NCI-H510A (cell line): Measurements from ENCODE around the gene CACHD1.
A peak's percentile ranks its signal among the peaks of the same experiment; 100 is the strongest.
"Not testable (repeated sequence)": the region's sequence is repeated elsewhere in the genome, so short reads cannot be mapped to it uniquely, and the experiment has no call there.

ENCODE experiments used
- DNase-seq: peaks from one replicate; lab custom pipeline; 2025; lab: John Stamatoyannopoulos, UW

Gene CACHD1

DNA sequence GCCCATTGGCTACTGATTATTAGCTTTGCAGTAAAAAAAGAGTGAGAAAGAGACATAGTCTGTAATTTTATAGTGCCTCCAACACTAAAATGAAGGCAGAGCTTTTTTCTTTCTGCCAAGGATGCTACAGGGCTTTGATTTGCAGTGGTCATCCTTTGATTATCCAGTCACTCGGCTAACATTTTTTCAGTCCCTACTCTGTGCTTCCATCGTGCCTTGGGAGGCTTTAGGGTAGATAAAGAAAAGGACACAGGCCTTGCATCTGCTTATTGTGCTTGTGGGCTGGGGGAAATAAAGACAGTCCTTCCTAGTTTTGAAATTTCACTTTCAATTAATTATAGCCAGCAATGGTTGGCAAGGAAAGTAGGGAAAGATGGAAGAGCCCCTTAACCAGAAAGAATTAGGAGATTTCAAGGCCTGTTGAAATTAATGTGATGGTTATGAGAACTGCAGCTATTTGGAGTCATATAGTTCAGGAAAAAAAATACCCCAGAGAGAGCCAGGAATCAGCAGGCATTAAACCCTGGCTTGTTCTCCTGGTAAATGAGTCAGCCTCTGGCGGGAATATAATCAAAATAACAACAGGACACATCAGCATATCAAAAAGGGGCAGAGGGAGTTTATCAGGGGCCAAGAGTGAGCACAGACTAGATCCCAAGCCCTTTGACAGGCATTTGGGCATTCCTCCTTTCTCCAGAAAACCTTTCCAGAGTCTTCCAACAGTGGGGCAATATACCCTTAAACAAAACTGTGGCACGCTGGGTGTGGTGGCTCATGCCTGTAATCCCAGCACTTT lies 27.4 kb downstream of the CACHD1 start:
- DNase-seq, result no peak

DNA sequence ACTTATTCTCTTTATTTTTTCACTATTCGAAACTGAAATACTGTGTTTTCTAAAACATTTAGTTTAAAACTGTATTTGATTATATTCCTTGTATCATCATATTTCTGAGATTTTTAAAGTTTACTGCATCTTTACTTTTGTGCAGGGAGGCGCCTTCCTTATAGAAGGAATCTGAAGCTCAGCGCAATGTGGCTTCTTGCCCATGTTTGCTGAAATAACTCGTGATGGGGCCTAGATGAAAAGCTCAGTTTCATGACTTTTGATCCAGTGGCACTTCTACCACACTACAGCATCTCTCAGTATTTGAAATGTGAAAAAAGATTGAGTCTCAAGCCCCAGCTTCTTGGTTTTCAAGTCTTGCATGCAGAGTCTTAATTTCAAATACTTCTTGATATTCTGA lies 28.4 kb downstream of the CACHD1 start:
- no peak for DNase-seq

DNA sequence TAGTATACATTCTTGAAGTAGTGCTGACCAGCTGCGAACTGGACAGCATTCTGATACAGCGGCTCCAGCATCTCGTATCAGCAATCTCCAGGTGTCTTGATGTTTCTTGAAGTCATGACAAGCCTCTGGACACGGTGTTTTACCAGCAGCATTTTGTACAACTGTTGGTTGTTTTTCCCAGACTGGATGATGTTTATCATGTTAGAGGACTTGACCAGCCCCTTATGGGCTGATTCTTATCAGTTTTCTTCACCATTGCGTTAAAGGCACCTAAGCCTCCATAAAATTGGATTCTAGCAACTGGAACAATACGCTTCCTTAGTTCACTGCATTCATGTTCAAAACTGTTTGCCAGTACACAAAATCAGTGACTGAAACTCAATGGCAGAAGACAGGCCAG lies 29.1 kb downstream of the CACHD1 start:
- DNase-seq, result no peak

DNA sequence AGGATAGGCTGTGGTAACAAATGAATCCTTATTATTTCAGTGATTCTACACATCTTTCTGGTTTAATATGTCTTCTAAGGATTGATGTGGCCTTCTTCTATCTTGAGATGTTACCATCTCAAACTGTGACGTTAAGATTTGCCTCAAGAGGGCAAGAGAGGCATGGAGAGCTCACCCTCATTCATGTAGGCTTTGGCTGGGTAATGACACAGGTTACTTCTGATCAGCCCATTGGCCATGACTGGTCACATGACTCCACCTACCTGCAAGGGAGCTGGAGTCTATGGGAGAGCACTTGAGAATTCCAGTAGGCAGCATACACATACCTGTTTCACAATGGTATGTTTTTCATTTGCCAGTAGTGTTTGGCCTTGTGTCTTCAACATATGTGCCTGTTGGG lies 30.0 kb downstream of the CACHD1 start:
- DNase-seq, result no peak

DNA sequence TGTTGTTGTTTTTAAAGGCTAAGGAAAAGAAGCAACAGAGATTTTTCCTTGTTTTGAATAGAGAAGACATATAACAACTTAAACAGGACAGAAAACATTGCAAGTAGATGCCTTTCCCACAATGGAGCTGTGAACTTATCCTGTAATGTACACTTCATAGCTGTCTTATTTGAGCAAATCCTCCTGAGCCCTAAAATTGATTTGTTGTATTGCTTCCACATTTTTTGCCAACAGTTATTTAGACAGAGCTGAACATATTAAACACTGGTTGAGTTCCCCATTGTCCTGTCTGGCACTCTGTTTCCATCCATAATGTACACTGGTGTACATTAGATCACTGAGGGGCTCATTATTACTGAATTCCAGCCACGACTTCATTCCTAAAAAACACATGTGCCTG lies 32.2 kb downstream of the CACHD1 start:
- DNase-seq, result no peak

DNA sequence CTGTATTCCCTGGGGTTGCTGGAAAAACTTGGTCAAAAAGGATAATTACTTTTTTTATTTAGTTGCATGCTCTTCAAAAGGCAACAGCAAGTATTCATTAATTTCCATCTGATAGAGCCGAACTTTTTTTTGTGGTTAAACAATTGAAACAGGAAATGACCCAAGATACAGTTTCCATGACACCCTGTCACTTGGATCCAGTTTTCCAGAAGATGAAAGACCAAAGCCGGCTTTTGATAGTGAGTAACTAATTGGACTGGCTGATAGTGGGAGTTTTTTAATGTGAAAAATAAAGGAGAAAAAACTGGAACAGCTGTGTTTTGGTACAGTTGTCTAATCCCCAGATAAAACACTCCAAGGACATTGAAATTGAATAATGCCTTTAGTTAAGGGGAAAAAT lies 33.0 kb downstream of the CACHD1 start:
- DNase-seq, result no peak

DNA sequence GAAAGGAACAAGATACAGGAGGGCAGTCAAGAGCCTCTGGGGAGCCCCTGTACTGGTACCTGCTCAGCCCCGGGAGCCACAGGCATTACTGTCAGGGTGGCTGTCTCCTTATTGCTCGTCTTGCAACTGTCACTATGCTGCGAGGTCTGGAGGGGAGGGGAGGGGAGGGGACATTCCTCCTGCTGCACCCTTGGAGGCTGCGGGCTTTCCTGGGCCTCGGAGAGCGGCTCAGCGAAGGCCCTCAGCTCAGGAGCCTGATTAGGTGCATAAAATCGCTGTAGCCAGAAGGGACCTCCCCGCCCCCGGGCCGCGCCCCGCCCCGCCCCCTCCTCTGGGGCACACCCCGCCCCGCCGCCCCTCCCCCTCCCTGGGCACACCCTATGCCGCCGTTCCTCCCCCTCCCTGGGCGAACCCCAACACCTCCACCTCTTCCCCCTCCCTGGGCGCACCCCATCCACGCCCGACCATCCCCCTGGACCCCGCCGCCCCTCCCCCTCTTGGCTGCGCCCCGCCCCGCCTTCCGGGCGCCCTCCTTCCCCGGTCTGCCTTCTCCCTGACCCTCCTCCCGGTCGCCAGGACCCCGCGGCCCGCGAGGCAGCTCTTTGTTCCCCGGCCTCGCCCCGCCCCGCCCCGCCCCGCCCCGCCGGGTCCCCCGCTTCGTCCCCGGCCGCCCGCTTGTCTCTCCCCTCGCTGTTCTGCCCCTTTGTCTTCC lies 35.5 kb downstream of the CACHD1 start:
- DNase-seq, result peak; percentile 38

DNA sequence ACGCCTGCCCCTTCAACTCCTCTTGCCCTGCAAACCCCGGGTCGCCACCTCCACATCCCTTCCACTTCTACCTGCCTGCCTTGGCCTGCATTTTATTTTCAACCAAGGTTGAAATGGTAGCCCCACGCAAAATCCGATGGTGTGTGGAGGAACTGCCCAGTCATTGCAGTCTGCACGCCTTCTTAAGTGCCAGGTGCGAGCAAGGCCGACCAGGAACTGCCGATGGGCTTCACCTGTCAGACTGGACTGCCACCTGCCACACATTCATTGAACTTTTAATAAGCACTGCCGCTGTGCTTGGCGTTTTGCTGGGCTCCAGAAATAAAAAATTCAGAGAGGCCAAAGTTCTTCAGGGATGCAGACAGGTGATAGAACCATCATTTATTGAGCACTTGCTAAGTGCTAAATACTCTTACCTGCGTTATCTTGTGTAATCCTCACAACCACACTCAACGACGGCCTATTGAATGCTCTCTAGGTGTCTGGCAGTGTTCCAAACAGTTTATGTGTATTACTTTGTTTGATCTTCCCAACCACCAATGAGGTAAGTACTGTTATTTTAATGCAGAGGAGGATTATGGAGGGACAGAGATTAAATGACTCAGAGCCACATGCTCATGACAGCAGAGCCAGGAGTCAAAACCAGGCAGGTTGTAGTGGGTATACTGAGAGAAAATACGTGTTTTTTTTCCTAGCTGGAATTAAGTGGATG lies 36.2 kb downstream of the CACHD1 start:
- peak; percentile 94 for DNase-seq

DNA sequence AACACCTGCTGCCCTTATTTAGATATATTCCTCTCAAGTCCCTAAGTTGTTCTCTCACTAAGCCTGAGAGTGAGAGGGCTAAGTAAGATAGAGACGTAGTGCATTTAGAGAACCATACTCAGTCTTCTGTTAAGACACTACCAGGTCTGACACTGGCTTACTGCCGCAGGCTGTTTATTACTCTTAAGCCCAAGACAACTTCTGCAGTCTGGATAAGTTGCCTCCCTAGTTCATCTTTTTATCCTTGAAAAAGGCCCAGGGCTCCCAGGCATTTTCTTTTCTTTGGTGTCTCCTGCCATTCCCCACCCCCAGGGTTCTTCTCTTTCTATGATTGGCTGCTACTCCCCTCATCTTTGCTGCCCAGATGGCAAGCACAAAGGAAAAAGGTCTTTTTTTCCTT lies 38.7 kb downstream of the CACHD1 start:
- no peak for DNase-seq

DNA sequence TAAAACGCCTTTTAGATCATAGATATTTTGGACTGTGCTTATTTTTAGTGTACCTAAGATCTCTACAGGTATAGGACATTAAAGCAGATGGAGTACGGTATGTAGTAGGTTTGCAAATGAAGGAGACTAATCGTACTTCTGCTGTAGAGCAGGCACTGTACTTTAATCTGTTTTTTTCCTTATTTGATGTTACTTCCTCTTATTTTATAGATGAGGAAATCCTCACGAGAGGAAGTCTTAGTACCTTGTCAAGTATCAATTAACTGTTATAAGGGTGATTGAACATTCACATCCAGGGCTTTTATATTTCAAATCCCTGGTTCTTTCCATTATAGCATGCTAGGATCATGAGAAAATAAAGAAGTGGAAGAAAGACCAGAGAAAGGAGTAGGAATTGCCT lies 41.1 kb downstream of the CACHD1 start:
- DNase-seq, result no peak

DNA sequence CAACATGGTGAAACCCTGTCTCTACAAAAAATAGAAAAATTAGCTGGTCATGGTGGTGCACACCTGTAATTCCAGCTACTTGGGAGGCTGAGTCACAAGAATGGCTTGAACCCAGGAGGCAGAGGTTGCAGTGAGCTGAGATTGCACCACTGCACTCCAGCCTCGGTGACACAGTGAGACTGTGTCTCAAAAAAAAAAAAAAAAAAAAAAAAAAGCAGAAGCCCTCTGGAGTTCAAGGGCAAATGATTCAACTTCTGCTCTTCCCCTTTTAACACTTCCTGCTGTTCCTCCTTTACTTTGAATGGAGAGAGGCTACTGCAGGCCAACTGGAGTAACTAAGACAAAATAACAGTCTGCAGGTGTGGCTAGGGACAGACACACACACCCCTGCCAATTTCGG lies 42.3 kb downstream of the CACHD1 start:
- DNase-seq, result not testable (repeated sequence)

DNA sequence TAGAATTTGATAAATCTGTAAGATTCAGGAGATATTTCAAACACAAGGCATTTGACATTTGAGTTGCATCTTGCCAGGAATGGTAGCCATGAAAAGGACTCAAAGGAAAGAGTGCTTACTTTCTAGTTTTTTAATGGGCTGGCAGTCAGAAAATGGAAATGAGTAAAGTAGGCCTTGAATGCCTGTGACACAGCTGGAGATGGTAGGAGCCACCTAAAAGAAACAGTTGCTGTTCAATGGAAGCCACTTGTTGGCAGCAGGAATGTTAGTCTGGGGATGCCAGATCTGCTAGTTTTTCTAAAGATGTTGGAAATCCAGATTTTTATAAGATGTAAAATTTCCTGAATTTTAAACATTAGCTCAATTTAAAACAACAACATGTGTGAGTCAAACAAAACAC lies 43.6 kb downstream of the CACHD1 start:
- DNase-seq, result no peak

DNA sequence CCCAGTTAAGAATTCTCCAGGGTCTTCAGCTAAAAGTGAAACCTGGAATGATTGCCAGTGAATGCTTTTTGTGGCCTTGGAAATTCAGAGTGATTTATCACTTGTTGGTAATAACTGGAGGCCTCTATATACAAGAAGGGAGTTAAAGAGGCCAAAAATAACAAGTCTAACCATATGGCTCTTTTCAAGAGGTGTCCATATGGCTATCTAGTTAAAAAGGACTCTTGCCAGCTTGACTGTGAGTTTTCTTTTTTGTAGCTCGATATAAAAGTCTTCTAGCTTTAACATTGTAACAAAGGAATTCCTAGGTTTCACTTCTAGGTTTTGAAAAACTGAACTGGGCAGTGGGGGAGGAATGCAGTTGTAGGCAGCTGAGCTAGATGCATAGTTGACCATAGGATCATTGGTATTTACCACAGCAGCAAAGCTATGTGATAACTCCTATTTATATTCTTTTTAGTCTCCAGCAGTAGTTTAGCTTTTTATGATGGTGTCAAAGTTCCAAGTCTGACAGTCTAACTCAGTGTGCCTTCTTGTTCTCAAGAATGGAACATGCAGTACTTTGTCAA lies 44.4 kb downstream of the CACHD1 start:
- no peak for DNase-seq

DNA sequence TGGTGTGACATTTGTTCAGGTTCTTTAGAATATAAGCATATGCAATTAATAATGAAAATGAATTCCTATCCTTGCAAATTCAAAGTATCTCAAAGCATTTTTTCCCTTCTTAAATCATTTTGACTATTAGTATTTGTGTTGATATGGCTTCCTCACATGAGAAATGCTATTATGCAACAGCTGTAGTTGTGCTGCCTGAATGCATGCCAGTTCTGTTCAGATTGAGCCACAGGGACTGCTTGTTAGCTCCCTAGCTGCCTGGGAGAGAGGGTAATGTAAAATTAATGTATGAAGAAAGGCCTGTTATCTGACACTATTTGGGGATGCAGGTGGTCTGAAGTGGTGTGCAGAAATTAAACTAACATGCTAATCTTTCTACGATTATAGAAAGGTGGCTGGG lies 45.5 kb downstream of the CACHD1 start:
- no peak for DNase-seq

DNA sequence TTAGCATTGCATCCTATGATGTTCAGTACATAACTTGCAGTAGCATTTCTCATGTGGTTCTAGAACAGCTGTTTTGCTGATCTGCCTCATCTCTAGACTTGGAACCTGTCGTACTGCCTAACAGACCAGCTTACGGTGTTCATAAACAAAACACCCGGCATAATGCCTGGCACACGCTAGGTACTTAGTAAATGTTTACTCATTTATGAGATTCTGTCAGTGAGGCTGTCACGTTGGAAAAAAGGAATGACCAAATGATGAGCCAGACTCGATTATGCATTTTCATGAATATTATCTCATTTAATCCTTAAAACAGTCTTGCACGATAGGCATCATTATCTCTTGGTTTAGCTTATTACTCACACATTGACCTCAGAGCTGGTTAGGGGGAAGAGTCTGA lies 46.4 kb downstream of the CACHD1 start:
- no peak for DNase-seq

DNA sequence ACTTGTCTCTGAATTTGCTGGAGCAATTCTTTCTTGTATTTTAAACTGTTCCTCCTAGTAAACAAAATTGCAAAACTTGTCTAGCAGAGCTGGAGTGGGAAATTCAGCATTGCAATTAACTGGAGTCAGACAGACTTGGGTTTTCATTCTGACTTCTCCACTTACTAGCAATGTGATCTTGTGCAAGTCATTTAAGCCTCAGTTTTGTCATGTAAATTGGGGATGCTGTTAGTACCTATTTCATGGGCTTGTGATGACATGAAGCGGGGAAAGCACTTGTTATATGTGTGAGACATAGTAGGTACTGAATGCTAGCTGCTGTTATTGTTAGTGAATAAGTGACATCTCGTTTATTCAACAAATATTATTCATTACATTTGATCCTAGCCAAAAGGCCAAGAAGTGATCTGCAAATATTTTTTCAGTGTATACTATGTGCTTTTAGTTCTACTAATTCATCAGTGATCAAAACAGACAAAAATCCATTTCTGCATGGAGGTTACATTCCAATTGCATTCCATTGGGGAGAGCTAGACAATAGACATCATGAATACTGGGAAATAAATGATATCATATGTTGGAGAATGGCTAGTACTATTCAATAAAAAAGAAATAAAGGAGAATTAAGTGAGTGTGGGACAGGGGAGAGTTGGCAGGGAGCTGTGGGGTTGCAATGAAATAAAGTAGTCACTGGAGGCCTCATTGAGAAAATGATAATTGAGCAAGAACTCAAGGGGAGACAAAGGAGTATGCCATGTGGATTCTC lies 47.1 kb downstream of the CACHD1 start:
- DNase-seq, result no peak

DNA sequence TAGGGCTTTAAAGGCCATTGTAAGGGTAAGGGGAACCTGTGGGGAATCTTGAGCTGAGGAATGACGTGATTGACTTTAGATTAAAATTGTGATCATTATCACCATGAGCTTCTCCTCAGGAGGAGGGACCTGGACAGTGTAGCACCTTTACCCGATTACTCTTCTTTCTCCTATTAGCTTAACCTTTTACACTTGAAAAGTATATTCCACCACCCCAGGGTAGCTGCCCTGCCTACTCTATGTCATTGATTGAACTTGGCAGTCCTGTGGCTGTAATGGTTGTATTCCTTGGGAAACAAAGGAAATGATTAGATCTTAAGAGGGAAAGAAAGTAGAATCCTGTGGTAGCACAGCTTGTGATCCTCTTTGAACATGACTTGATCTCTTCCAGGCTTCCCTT lies 47.7 kb downstream of the CACHD1 start:
- DNase-seq, result no peak

DNA sequence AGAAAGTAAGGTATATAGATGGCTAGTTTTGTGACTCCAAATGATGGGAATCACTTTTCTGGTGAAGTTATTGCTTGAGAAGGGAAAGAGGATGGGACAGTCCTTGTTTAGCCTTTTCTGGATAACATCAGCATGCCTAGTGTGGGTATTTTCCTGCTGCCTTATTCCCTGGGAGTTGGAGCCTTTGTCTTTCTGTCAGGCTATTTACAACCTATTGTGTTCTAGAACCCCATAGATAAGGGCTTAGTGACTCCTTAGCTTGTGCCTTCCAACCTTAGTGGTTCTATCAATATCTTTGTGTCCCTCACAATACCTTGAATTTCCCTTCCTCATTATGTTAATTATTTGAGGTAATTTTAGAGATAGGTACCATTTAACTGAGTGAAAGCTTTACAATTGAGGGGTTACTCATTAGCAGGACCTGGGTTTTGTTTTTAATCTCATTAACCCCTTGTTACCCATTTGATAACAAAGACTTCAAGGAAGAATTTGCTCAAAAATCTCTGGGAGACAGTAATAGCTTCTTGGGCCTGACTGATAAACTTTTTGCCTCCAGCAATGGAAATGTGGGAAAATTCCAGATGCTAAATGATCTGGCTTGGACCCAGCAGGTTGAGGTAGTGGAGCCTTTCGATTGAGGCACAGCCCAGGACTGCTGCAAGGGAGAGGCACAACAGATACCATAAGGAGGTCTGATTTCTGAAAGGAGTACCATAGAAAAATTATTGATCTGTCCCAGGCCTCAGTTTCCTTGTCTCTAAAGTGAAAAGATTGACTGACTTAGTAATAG lies 49.0 kb downstream of the CACHD1 start:
- no peak for DNase-seq

DNA sequence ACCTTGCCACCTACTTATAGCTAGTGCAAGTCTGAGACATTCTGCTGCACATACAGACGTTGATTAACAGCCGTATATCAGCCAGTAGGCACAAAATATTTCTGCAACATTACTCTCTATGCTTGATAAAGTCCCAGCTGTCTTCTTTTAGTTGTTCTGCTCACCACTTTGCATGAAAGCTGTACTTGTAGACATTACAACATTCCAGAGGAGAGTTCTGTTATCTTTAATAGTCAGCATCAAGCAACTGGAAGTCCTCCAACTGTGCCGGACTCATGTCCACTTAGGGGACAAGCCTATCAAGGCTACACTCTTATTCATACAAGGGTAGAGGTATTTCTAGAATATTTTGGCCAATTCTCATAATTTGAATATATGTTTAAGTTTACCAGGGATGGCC lies 50.0 kb downstream of the CACHD1 start:
- DNase-seq, result no peak

DNA sequence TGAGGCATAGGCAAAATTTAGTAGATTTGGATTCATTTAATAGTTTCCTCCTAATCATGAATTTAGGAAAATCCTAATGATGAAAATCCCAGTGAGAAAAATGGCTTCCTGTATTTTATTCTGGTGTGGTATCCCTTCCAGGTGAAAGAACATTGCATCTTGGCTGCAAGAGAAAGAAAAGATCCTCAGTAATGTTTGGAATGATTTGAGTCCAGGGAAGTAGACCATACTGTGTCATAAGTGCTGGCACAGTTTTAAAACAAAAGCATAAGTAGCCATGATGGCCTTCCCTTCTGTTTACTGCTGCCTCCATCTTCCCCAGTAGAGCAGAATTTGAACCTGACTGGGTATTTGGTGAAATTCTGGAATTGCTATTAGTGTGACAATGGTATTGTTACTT lies 52.8 kb downstream of the CACHD1 start:
- no peak for DNase-seq
